ENCODE measurements around the gene DYNLT1. TPM values are rescaled to one million over a fixed set of nuclear protein-coding genes. Genes with fewer than 3 reads are reported as not detected.

Gene DYNLT1
- total RNA-seq: 54.1 TPM

DNA sequence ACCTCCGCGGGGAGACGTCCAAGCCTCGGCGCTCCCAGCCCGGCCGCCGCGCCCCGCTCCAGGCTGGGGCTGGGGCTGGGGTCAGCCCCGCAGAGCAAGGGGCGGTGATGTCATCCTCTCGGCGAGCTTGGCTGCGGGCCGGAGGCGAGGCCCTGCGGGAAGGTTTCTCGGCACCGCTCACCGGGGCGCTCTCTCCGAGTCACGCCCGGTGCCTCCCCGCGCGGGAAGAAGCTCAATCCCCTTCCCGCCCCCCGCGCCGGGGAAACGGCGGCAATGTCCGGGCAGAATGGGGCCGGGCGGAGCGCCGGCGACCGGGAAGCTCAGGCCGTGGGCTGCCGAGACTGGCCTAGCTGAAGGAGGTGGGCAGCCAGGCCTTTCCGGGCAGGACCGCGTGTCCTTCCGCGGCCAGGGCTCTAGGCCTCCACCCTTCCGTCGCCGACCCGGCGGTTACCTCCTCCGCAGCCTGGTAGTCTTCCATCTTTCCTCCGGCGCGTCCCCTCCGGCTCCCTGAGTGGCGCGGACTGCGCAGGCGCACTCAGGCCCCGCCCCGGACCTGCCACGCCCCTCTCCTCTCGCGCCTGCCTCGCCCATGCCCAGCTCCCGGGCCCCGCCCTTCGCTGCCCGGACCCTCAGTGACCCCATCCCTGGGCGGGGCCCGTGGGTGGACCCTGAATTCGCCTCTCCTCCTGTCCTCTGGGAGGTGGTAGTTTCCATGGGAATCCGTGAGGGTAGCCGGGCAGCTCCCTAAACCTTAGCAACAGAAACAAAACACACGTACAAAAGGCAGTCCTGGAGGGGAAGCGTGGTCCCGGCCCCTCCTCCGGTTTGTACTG lies at the start of gene DYNLT1:
Gene DYNLT1 (minus strand): TSS at position 513 of the 833 bp plus-strand sequence. CDS start 35 bp downstream, at position 478.

DNA sequence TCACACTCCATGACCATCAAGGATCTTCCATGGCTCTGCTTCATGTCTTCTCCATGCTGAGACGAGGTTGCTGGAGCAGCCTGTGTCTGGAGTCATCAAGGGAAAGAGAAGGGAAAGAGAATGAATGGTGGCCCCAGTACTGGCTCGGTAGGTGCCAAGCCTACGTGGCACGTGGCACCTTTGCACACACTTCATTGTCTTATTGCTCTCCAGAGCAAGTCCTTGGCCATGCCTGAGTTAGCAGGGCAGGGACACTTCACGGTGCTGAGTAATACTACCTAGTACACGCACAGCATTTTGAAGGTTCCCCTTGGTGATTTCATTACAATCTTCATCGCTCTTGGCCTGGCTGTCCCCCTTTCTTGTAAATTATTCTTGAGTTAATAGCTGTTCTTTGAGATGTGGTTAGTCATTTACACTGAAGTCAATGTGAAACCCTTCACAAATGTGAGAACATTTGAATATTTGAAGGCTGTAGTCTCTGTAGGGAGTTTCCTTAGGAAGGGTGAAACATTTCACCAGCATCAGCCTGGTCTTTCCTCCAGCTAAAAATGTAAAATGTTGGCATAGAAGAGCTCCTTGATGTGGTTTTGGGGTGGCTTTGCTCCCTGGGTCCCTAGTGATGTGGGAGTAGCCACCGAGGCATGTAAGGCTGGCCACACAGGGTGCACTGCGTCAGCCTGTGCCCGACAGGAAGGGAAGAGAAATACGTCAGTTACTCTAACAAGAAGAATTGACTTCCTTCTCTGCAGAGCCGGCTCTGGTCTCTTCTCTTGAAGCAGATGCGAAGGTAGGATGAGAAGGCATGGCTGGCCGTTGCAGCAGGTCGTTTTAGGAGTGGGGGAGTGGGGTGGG lies 5.0 kb upstream of the DYNLT1 start, which contains the start of gene SYTL3:
Gene SYTL3 (plus strand): TSS at position 766 of the 855 bp plus-strand sequence. CDS start 13,215 bp downstream, outside the sequence.

Small RNA genes within 50 kb of the gene (small RNA-seq; reads per million reads assigned to genes)
- not detected for gene MIR7161 (ENCODE audit: low replicate concordance)

Other genes with a start within 250 kb of the DYNLT1 start
- gene TMEM181, start 84.7 kb downstream of the DYNLT1 start, total RNA-seq: 58.8 TPM
- gene SYTL3, start 5.3 kb upstream of the DYNLT1 start, total RNA-seq: 2.5 TPM
- 113 TPM for gene EZR, start 174.6 kb upstream of the DYNLT1 start, total RNA-seq